ENCODE measurements around the gene AKAP5. TPM values are rescaled to one million over a fixed set of nuclear protein-coding genes. Genes with fewer than 3 reads are reported as not detected.

AKAP5 gene
- total RNA-seq, 2 donors from 2014 or later: 8.1 to 18.1 TPM

DNA sequence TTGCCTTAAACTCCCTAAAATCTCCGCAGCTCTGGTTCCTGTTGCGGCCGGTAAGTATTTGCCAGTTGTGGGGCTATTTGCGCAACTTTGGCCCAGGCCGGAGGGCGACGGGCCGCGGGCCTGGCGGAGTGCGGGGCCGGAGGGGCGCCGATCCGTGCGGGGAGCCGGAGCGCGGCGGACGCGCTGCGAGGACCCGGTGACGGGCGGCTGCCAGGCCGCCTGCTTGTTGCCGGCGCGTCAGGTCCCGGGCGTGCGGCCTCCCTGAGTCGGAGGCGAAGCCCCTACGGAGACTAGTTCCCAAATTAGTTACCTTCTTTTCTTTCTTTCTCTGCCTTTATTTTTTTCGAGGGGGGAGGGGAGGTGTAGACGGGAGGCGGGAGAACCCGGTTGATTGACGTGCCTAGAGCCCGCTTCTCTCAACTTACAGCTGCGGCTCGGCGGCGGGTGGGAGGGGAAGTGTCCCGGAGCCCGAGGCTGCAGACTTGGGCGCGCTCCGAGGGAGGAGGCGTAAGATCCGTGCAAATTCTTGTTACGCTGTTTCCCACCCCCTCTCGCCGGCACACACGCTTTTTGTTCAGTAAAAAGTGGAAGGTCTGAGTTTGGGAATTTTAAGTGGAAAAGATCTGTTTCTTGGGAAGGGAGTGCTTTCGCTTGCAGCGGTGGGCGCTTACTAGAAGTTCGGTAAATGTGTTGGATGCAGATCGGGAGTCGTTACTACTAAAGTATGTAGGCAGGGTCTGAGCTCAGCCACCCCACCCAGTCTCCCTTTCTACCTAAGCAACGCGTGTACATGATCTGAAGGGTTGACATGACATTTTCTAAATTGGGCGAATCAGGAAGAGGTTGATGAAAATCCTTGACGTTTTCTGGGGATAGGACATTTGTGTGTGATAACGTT is 39.8 kb downstream of the AKAP5 start:
- peak; percentile 92 for DNase-seq
- TF ChIP-seq, protein P1, sequence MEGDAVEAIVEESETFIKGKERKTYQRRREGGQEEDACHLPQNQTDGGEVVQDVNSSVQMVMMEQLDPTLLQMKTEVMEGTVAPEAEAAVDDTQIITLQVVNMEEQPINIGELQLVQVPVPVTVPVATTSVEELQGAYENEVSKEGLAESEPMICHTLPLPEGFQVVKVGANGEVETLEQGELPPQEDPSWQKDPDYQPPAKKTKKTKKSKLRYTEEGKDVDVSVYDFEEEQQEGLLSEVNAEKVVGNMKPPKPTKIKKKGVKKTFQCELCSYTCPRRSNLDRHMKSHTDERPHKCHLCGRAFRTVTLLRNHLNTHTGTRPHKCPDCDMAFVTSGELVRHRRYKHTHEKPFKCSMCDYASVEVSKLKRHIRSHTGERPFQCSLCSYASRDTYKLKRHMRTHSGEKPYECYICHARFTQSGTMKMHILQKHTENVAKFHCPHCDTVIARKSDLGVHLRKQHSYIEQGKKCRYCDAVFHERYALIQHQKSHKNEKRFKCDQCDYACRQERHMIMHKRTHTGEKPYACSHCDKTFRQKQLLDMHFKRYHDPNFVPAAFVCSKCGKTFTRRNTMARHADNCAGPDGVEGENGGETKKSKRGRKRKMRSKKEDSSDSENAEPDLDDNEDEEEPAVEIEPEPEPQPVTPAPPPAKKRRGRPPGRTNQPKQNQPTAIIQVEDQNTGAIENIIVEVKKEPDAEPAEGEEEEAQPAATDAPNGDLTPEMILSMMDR (IDR thresholded peaks at IDR 0.05): no peak
- Histone ChIP-seq H3K36me3 (no peaks in the 10 kb centered on the region), H3K4me1 (peaks cover 42% of the 10 kb centered on the region), H3K27me3 (no peaks in the 10 kb centered on the region), H3K27ac (peak overlapping the region; percentile 100), H3K9me3 (no peaks in the 10 kb centered on the region), H3K4me3 (peak overlapping the region; percentile 78), H3K9ac (ENCODE audit: low read depth in 2 of 2, low read length in 2 of 2) (peak overlapping the region; percentile 97 to 100)
- intact Hi-C loops (cut with DNase I): no loop called here

DNA sequence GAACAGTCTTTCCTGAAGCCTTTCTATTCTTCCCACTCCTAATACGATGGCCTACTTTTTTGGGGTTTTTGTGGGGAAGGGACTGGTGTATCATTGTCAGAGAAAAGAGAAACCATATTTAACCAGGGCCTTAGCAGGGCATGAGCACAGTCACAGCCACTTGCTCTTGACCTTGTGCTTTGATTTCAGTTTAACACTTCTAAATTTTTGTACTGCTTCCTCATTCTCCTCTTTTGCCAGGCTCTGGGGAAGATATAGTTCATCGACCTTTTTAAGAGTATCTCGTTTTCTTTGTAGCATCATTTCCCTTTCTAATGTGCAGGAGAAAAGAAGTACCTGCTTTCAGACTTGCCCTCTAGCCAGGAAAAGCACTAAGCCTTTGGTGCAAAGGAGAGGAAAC is 41.4 kb downstream of the AKAP5 start:
- TF ChIP-seq, protein P1 (IDR thresholded peaks at IDR 0.05): no peak
- Histone ChIP-seq H3K9me3 (no peaks in the 10 kb centered on the region), H3K9ac (ENCODE audit: low read depth in 2 of 2, low read length in 2 of 2) (peak overlapping the region in 1 of 2 donors; percentile 48), H3K36me3 (no peaks in the 10 kb centered on the region), H3K4me1 (peaks cover 32% of the 10 kb centered on the region), H3K27ac (peak overlapping the region; percentile 32), H3K27me3 (no peaks in the 10 kb centered on the region), H3K4me3 (peak overlapping the region; percentile 78)
- DNase-seq: no peak
- intact Hi-C loops (cut with DNase I): no loop called here

DNA sequence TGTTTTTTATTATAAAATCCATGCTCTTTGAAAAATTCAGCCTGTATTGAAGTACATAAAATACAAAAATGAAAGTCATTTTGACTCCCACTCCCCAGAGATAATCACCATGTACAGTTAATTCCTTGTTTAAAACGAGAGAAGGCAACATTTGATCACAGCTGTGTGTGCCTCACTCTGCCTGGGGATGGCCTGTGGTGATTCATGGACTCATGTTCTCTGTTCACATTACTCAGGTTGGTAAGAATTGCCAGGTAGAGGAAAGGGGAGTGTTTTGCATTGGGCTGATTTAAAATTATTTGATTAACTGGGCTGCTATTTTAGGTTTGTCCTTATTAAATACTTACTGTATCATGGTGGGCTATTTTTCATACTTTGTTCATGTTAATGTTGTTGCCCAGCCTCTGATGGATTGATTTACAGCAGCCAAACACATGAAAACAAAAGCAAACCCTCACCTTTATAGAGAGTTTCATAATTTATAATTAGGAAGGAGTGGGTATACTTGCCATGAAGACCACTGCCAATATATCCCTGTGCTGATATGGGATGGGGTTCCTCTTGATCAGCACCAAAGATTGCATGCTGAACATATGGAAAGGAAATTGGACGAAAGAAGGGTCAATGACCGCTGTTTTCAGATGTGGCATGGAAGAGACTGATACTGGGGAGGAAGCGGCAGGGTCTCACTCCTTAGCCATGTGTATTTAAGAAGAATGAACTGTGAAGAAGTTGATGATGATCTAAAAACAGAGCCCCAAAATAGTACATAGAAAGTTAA is 42.3 kb downstream of the AKAP5 start:
- Histone ChIP-seq H3K9ac (ENCODE audit: low read depth in 2 of 2, low read length in 2 of 2) (peak overlapping the region in 1 of 2 donors; percentile 48), H3K9me3 (no peaks in the 10 kb centered on the region), H3K36me3 (no peaks in the 10 kb centered on the region), H3K27ac (no peak overlapping the region), H3K27me3 (no peaks in the 10 kb centered on the region), H3K4me3 (no peak overlapping the region), H3K4me1 (peaks cover 26% of the 10 kb centered on the region)
- intact Hi-C loops (cut with DNase I): no loop called here
- no peak for DNase-seq
- TF ChIP-seq, protein P1 (IDR thresholded peaks at IDR 0.05): no peak

DNA sequence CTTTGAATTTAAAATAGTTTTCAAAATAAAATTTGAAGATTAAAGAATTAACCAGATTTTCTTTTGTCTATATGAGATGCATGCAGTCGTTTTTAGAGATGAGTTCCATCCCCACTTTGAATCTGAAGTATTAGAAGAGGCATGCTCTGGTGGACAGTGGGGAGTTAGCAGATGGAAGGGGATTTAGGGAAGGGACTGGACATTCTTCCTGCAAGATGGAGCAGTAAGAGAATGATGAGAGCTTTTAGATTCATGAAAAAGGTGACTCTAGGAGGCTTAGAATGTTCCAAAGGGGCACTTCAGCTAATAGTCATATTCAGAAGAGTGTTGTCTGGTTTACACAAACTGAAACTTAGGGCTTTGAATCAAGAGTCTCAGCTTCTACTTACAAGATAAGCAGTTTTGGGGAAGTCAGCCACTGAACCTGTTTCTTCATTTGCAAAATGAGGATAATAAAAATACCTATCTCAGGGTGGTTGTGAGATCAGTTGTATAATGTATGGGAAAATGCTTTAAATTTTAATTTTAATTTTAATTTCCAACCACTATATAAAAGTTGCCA is 43.0 kb downstream of the AKAP5 start:
- Histone ChIP-seq H3K9ac (ENCODE audit: low read depth in 2 of 2, low read length in 2 of 2) (no peak overlapping the region), H3K9me3 (no peaks in the 10 kb centered on the region), H3K4me3 (no peak overlapping the region), H3K27me3 (no peaks in the 10 kb centered on the region), H3K4me1 (peaks cover 25% of the 10 kb centered on the region), H3K36me3 (no peaks in the 10 kb centered on the region), H3K27ac (no peak overlapping the region)
- DNase-seq: no peak
- TF ChIP-seq, protein P1 (IDR thresholded peaks at IDR 0.05): no peak
- intact Hi-C loops (cut with DNase I): no loop called here

DNA sequence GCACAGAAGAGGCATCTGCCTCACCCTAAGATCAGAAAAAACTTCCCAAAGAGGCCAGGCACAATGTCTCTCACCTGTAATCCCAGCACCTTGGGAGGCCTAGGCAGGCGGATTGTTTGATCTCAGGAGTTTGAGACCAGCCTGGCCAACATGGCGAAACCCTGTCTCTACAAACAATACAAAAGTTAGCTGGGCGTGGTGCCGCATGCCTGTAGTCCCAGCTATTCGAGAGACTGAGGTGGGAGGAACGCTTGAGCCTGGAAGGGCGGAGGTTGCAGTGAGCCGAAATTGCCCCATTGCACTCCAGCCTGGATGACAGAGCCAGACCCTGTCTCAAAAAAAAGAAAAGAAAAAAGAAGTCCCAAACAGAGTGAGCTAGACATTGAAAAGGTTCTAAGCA is 43.7 kb downstream of the AKAP5 start:
- intact Hi-C loops (cut with DNase I): no loop called here
- peaks cover 25% of the 10 kb centered on the region for H3K4me1 ChIP-seq
- no peak overlapping the region for H3K27ac ChIP-seq
- peak; percentile 40 for DNase-seq
- TF ChIP-seq, protein P1 (IDR thresholded peaks at IDR 0.05): no peak
- no peaks in the 10 kb centered on the region for H3K9me3 ChIP-seq
- H3K4me3 ChIP-seq: no peak overlapping the region
- no peaks in the 10 kb centered on the region for H3K27me3 ChIP-seq
- no peaks in the 10 kb centered on the region for H3K36me3 ChIP-seq
- H3K9ac ChIP-seq (ENCODE audit: low read depth in 2 of 2, low read length in 2 of 2): no peak overlapping the region

Measured in colonic mucosa (tissue), 4 donors.